H7 (cell line): Measurements from ENCODE around the gene ZNF397. TPM values are rescaled to one million over a fixed set of nuclear protein-coding genes. Genes with fewer than 3 reads are reported as not detected.

Source experiments
- DNase-seq: peaks from one replicate; pipeline ENCODE4 v3.0.0; 2012
- H3K27me3 ChIP-seq: 2 replicates; pipeline ENCODE4 v1.6.0; 2011; ENCODE audit warnings: mild to moderate bottlenecking, low read length; ENCODE audit not compliant: control insufficient read depth, insufficient read depth
- H3K36me3 ChIP-seq: replicated peaks from 2 replicates; pipeline ENCODE4 v1.5.1; 2011; ENCODE audit warnings: low read length; ENCODE audit not compliant: control insufficient read depth, insufficient read depth
- H3K4me3 ChIP-seq: 2 replicates; pipeline ENCODE4 v1.5.1; 2011; ENCODE audit warnings: low read depth, mild to moderate bottlenecking, control low read depth, low read length, moderate library complexity; ENCODE audit not compliant: insufficient read depth
- total RNA-seq: library from RNA; depleted of rRNA; stranded (reverse); fragments of >200 nt; shearing (Covaris generic); gene quantifications from 2 replicates; pipeline ENCODE4 v1.2.3, GENCODE V29; 2014; rRNA removed

Gene ZNF397
- total RNA-seq, 1 experiment from 2014 or later = 17.5 TPM

- H3K36me3 ChIP-seq = no peaks in the 10 kb centered on the region
- no peak for DNase-seq
- H3K27me3 ChIP-seq = no peaks in the 10 kb centered on the region
- H3K4me3 ChIP-seq = peak overlapping the region; percentile 70; the same call in 1 of the 2 replicates
Observed at GRCh38 chr18:35291166-35291565, 50.3 kb downstream of the ZNF397 start.

GRCh38 chr18:35296060-35296459, 55.2 kb downstream of the ZNF397 start:
- DNase-seq = no peak
- peaks cover 2% of the 10 kb centered on the region for H3K36me3 ChIP-seq
- no peak overlapping the region for H3K4me3 ChIP-seq
- H3K27me3 ChIP-seq = no peaks in the 10 kb centered on the region

GRCh38 chr18:35303610-35304009, 62.8 kb downstream of the ZNF397 start:
- DNase-seq = no peak
- H3K4me3 ChIP-seq = no peak overlapping the region
- no peaks in the 10 kb centered on the region for H3K27me3 ChIP-seq
- H3K36me3 ChIP-seq = peaks cover 7% of the 10 kb centered on the region; the same call in 1 of the 2 replicates

GRCh38 chr18:35306588-35307250, 65.9 kb downstream of the ZNF397 start:
- H3K36me3 ChIP-seq = peaks cover 7% of the 10 kb centered on the region; the same call in 1 of the 2 replicates
- H3K27me3 ChIP-seq = no peaks in the 10 kb centered on the region
- no peak for DNase-seq
- H3K4me3 ChIP-seq = no peak overlapping the region

Other genes with a start within 250 kb of the ZNF397 start
- 22.1 and 23.1 TPM in 2 replicates for gene MAPRE2, start 199.6 kb upstream of the ZNF397 start, total RNA-seq
- gene ZSCAN30, start 49.2 kb downstream of the ZNF397 start, total RNA-seq = 6.2 and 8.2 TPM in 2 replicates
- gene ZNF24, start 103.4 kb downstream of the ZNF397 start, total RNA-seq = 29.4 and 32.8 TPM in 2 replicates
- 1.4 and 2.0 TPM in 2 replicates for gene ZNF396, start 136.3 kb downstream of the ZNF397 start, total RNA-seq